ENCODE data around the gene NPEPPS. TPM values are rescaled to one million over a fixed set of nuclear protein-coding genes. Genes with fewer than 3 reads are reported as not detected.

NPEPPS gene
- total and polyA plus RNA-seq, 2 experiments from 2014 or later = 97.6 to 104 TPM

- H3K4me1 ChIP-seq (ENCODE audit: insufficient read depth) = no peaks in the 10 kb centered on the region
- H3K9me2 ChIP-seq (replicated peaks; ENCODE audit: insufficient read depth) = no peaks in the 10 kb centered on the region
- no peak overlapping the region for H3K27ac ChIP-seq
- H3K4me3 ChIP-seq = no peak overlapping the region
- DNase-seq (ENCODE audit: low spot score) = no peak
- H2AFZ ChIP-seq = no peak overlapping the region
- WGBS (ENCODE audit: low lambda C conversion rate, missing lambda C conversion rate) = 98% methylated on average over 3 of the region's 3 CpGs
- H3K27me3 ChIP-seq = no peaks in the 10 kb centered on the region
- no peaks in the 10 kb centered on the region for H3K79me2 ChIP-seq
- no peaks in the 10 kb centered on the region for H3K9me3 ChIP-seq (ENCODE audit: low read depth)
- no peak overlapping the region for H3K4me2 ChIP-seq
- H4K20me1 ChIP-seq (ENCODE audit: insufficient read depth, poor library complexity, severe bottlenecking) = no peaks in the 10 kb centered on the region
- no peak for TF ChIP-seq CTCF (IDR thresholded peaks at IDR 0.05; ENCODE audit: poor library complexity)
- no peak for TF ChIP-seq EZH2phosphoT487 (IDR thresholded peaks at IDR 0.05; ENCODE audit: low read depth, severe bottlenecking, unreplicated experiment)
- TF ChIP-seq EZH2 (IDR thresholded peaks at IDR 0.05; ENCODE audit: borderline replicate concordance) = no peak
- H3K36me3 ChIP-seq (replicated peaks; ENCODE audit: insufficient read depth, low read depth) = no peaks in the 10 kb centered on the region
These were observed 104.0 kb downstream of the NPEPPS start for GRCh38 chr17:47634870-47635269.

GRCh38 chr17:47635734-47636133 lies 104.8 kb downstream of the NPEPPS start:
- Histone ChIP-seq H3K27me3 (no peaks in the 10 kb centered on the region), H3K9me3 (ENCODE audit: low read depth) (no peaks in the 10 kb centered on the region), H3K36me3 (replicated peaks; ENCODE audit: insufficient read depth, low read depth) (no peaks in the 10 kb centered on the region), H3K4me1 (ENCODE audit: insufficient read depth) (no peaks in the 10 kb centered on the region), H4K20me1 (ENCODE audit: insufficient read depth, poor library complexity, severe bottlenecking) (no peaks in the 10 kb centered on the region), H3K4me3 (no peak overlapping the region), H3K4me2 (no peak overlapping the region), H3K9me2 (replicated peaks; ENCODE audit: insufficient read depth) (no peaks in the 10 kb centered on the region), H3K79me2 (no peaks in the 10 kb centered on the region), H3K27ac (no peak overlapping the region), H2AFZ (no peak overlapping the region)
- 96% methylated on average over 3 of the region's 3 CpGs for WGBS (ENCODE audit: low lambda C conversion rate, missing lambda C conversion rate)
- TF ChIP-seq EZH2phosphoT487 (IDR thresholded peaks at IDR 0.05; ENCODE audit: low read depth, severe bottlenecking, unreplicated experiment) = no peak
- TF ChIP-seq CTCF (IDR thresholded peaks at IDR 0.05; ENCODE audit: poor library complexity) = no peak
- TF ChIP-seq EZH2 (IDR thresholded peaks at IDR 0.05; ENCODE audit: borderline replicate concordance) = no peak
- no peak for DNase-seq (ENCODE audit: low spot score)

- Histone ChIP-seq H3K4me3 (no peak overlapping the region), H3K9me3 (ENCODE audit: low read depth) (no peaks in the 10 kb centered on the region)
- TF ChIP-seq EZH2phosphoT487 (IDR thresholded peaks at IDR 0.05; ENCODE audit: low read depth, severe bottlenecking, unreplicated experiment) = no peak
- no peak for TF ChIP-seq CTCF (IDR thresholded peaks at IDR 0.05; ENCODE audit: poor library complexity)
- no peak for TF ChIP-seq EZH2 (IDR thresholded peaks at IDR 0.05; ENCODE audit: borderline replicate concordance)
These were observed 105.5 kb downstream of the NPEPPS start for GRCh38 chr17:47636273-47637030.

More at GRCh38 chr17:47636273-47637030, 105.5 kb downstream of the NPEPPS start:
- H3K4me2 ChIP-seq = no peak overlapping the region
- no peaks in the 10 kb centered on the region for H3K9me2 ChIP-seq (replicated peaks; ENCODE audit: insufficient read depth)
- H3K4me1 ChIP-seq (ENCODE audit: insufficient read depth) = no peaks in the 10 kb centered on the region
- H3K79me2 ChIP-seq = no peaks in the 10 kb centered on the region
- no peak for DNase-seq (ENCODE audit: low spot score)
- 96% methylated on average over 2 of the region's 2 CpGs for WGBS (ENCODE audit: low lambda C conversion rate, missing lambda C conversion rate)
- H3K27me3 ChIP-seq = no peaks in the 10 kb centered on the region
- no peak overlapping the region for H3K27ac ChIP-seq
- H2AFZ ChIP-seq = no peak overlapping the region
- H4K20me1 ChIP-seq (ENCODE audit: insufficient read depth, poor library complexity, severe bottlenecking) = no peaks in the 10 kb centered on the region
- no peaks in the 10 kb centered on the region for H3K36me3 ChIP-seq (replicated peaks; ENCODE audit: insufficient read depth, low read depth)
